Posterior vena cava (tissue), 2 donors: Measurements from ENCODE around the gene HOXB7. TPM values are rescaled to one million over a fixed set of nuclear protein-coding genes. Genes with fewer than 3 reads are reported as not detected.

Source experiments
- DNase-seq: peaks from one replicate; pipeline ENCODE4 v3.0.0-alpha.2; 2020; ENCODE audit warnings: low spot score
- intact Hi-C, 2 donors: fragments of 100-400 bp; cut with DNase I; formaldehyde crosslinking; loops; one replicate each; pipeline versions ENCODE4 v1.14.1 to v1.14.2; 2022 to 2023
- total RNA-seq, 2 donors: library from RNA; stranded (reverse); fragmentation: NEBNext Ultra II Directional; extraction: Animal tissue kit (Norgen Biotek cat#: 25700); gene quantifications; one replicate each; pipeline ENCODE4 v1.2.1, GENCODE V29; 2021
- donor health status: DM: yes; HTN: yes; CAD: no.
- donor health status: DM: yes; HTN: yes; CAD: no.

Gene HOXB7
- total RNA-seq, 2 donors from 2014 or later: 8.0 to 11.1 TPM

DNA sequence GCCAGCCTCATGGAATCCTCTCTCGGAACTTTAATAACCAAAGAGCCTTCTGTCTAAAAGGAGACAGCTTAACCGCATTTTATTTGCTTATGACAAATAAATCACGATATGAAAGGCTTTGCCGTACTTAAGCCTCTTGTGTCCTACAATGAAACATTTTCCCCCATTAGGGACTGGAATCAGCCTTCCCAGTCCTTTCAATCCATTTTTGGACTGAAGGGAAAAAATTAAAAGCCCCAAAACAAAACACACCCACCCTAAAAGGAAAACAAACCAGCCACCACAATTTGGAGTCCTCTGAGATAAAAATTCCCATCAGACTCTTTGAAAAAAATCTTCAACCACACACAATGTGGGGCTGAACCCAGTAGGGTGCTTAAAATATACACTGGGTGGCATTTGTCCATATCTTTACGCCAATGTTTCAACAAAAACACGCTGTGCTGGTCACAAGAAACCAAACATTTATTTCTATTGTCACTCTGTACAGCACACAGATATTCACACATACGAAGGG, 35.7 kb downstream of the HOXB7 start:
- no peak for DNase-seq
- intact Hi-C loops: no loop called here

- intact Hi-C loops: no loop called here
Measured at GRCh38 chr17:48574505-48575065, 36.2 kb downstream of the HOXB7 start.

GRCh38 chr17:48571826-48572417, 38.9 kb downstream of the HOXB7 start:
- intact Hi-C loops: loop anchor here in 1 of 2 donors (2.0 kb wide), 1 partner anchor 25 kb away; no protein-coding TSS in a partner anchor
- no peak for DNase-seq

More at GRCh38 chr17:48574505-48575065, 36.2 kb downstream of the HOXB7 start:
- DNase-seq: no peak

DNA sequence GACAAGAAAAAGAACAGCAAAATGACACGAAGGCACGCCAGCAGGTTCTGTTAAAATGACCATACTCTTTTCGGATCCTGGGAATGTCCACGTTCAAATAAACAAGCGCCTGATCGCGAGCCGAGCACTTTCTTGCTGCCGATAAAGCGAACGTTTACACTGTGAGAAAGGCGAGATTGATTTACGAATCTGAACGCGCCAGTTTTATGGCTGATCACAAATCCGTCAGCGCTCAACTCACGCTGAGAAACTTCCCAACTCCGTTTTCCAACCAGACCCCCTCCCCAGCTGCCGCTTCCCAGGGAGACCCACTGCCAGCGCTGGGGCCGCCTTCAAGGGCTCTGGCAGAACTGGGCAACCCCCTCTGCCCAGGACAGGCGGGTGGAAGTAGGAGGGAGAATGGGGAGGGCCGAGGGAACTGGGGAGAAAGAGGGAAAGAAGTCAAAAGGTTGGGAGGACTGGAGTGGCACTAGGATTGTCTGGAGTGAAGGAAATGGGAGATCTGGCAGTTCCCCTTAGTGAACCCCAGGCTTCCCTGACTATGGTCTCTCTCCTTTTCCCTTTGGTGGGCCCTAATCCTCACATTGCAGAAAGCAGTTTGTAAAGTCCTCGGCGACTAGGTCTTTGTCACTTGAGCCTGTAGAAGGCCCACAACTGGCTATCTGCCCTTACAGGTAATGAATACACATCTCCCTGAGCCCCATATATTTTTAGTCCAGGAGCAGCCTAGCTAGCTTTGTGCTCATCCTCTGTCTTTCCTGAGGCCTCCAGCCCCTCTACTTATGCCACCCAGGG, 39.6 kb downstream of the HOXB7 start:
- intact Hi-C loops: loop anchor here in 1 of 2 donors (2.0 kb wide), 1 partner anchor 24 kb away; no protein-coding TSS in a partner anchor
- DNase-seq: no peak

- intact Hi-C loops: loop anchor here in 1 of 2 donors (2.0 kb wide), 1 partner anchor 24 kb away; no protein-coding TSS in a partner anchor
Measured at GRCh38 chr17:48570325-48571023, 40.3 kb downstream of the HOXB7 start.

GRCh38 chr17:48569674-48570324, 41.0 kb downstream of the HOXB7 start:
- intact Hi-C loops: loop anchor here in 1 of 2 donors (2.0 kb wide), 1 partner anchor 23 kb away; no protein-coding TSS in a partner anchor
- DNase-seq: no peak

More at GRCh38 chr17:48570325-48571023, 40.3 kb downstream of the HOXB7 start:
- no peak for DNase-seq

- DNase-seq: no peak
- intact Hi-C loops: no loop called here
Measured at GRCh38 chr17:48569240-48569582, 41.6 kb downstream of the HOXB7 start.

GRCh38 chr17:48568499-48569239, 42.1 kb downstream of the HOXB7 start:
- no peak for DNase-seq
- intact Hi-C loops: no loop called here

GRCh38 chr17:48567646-48568354, 43.0 kb downstream of the HOXB7 start:
- intact Hi-C loops: no loop called here

DNA sequence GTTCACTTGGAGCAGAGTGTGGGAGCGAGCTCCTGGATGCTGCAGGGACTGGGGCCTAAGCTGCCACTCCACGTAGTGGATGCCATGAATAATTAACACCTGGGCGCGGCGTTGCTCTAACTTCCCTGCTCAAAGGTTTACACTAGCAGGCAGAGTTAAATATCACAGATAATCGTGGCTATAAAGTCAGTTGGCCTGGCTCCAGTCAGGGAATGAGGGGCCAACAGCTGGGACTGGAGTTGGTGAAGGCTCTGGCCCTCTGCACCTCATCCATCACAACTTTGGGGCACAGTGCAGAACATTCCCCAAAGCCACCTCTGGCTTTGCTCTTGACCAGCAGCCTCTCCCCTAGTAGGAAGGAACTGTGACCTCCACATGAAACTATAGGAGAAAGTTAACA, 43.6 kb downstream of the HOXB7 start:
- no peak for DNase-seq
- intact Hi-C loops: no loop called here

More at GRCh38 chr17:48567646-48568354, 43.0 kb downstream of the HOXB7 start:
- no peak for DNase-seq

GRCh38 chr17:48566717-48567116, 44.1 kb downstream of the HOXB7 start:
- DNase-seq: no peak
- intact Hi-C loops: no loop called here

GRCh38 chr17:48565925-48566710, 44.7 kb downstream of the HOXB7 start:
- intact Hi-C loops: no loop called here
- DNase-seq: no peak

GRCh38 chr17:48565022-48565554, 45.7 kb downstream of the HOXB7 start:
- intact Hi-C loops: no loop called here
- no peak for DNase-seq

- no peak for DNase-seq
- intact Hi-C loops: no loop called here
Measured at GRCh38 chr17:48564188-48565021, 46.4 kb downstream of the HOXB7 start.

- DNase-seq: no peak
- intact Hi-C loops: no loop called here
Measured at GRCh38 chr17:48563867-48564187, 47.0 kb downstream of the HOXB7 start.

DNA sequence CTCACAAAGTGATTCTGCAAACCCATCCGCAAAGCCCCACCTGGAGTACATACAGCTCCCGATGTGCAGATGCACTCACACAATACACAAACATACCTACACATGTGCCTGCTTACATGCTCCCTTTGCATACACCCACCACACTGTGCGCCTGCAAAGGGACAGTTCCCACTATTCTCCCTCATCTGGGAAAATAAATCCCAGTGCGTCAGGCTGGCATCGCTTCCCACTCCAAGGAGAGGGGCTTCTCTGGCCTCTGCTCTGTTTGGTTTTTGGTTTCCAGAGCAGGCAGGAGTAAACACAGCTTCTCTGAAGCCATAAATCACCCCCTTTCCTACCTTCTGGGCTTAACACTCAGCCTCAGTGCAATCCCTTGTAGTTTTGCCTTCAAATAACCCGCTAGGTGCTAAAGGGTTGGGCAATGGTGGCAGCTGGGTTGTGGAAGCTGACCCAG, 47.4 kb downstream of the HOXB7 start:
- intact Hi-C loops: no loop called here
- DNase-seq: no peak
